Psoas muscle (tissue), 8 donors: ENCODE results near the gene BCAR3. TPM values are rescaled to one million over a fixed set of nuclear protein-coding genes. Genes with fewer than 3 reads are reported as not detected.
A peak's percentile ranks its signal among the peaks of the same experiment; 100 is the strongest.

Experiments
- ATAC-seq, 4 donors: fragments of 200-7000 bp; cut with Tn5 transposase; one replicate each; pipeline ENCODE4 v1.9.1; 2020; ENCODE audit warnings: moderate library complexity in 3 of 4, mild to moderate bottlenecking in 2 of 4
- DNase-seq, 2 donors: peaks; one replicate each; pipeline ENCODE4 v3.0.0-alpha.2; 2020
- H3K27ac ChIP-seq: fragments of 200-600 bp; one replicate; pipeline ENCODE4 v1.8.0; 2022
- H3K27me3 ChIP-seq, 3 donors: fragments of 200-600 bp in 1 of 3; one replicate each; pipeline versions ENCODE4 v1.6.1 to v1.8.0; 2013 to 2022; ENCODE audit warnings: low read length in 2 of 3, mild to moderate bottlenecking in 2 of 3, moderate library complexity in 1 of 3; ENCODE audit not compliant: insufficient read depth in 3 of 3
- H3K36me3 ChIP-seq, 2 donors: fragments of 200-600 bp in 1 of 2; one replicate each; pipeline versions ENCODE4 v1.6.1 to v1.8.0; 2013 to 2022; ENCODE audit warnings: low read depth in 1 of 2, mild to moderate bottlenecking in 1 of 2, moderate library complexity in 1 of 2; ENCODE audit not compliant: insufficient read depth in 1 of 2
- H3K4me1 ChIP-seq: fragments of 200-600 bp; one replicate; pipeline ENCODE4 v1.8.0; 2022
- H3K4me3 ChIP-seq: fragments of 200-600 bp; one replicate; pipeline ENCODE4 v1.8.0; 2022; ENCODE audit warnings: mild to moderate bottlenecking
- H3K9me3 ChIP-seq: fragments of 200-600 bp; one replicate; pipeline ENCODE4 v1.8.0; 2022
- WGBS, 3 donors: extraction: QIAGEN DNeasy Blood & Tissue Kit; methylation state at CpG; one replicate each; pipeline versions ENCODE4 v1.1.6 to v1.1.7; 2013; 5-methylcytosine and 5-hydroxymethylcytosine counted together
- intact Hi-C, 2 donors: fragments of 100-400 bp; cut with DNase I; formaldehyde crosslinking; loops; one replicate each; pipeline versions ENCODE4 v1.11.0 to v1.14.2; 2022
- polyA plus RNA-seq, 3 donors: library from polyadenylated mRNA; stranded (reverse); fragments of 200-250 nt; gene quantifications; one replicate each; pipeline ENCODE4 v1.2.3, GENCODE V29; 2013
- total RNA-seq, 4 donors: library from RNA; stranded (reverse); fragmentation: NEBNext Ultra II Directional in 2 of 4; extraction: Animal tissue kit (Norgen Biotek cat#: 25700) in 2 of 4; gene quantifications; one replicate each; pipeline versions ENCODE4 v1.2.1 to v1.2.4, GENCODE V29; 2021 to 2023
- TF ChIP-seq, protein P1 (sequence below): fragments of 200-600 bp; IDR thresholded peaks from one replicate; pipeline ENCODE4 v1.8.0; 2022; ENCODE audit warnings: antibody characterized with exemption
- donor health status: healthy with polysubstance abuse.
- donor health status: DM: no; HTN: no; CAD: no; lungs with moderate emphysema.
- donor health status: Bipolar disorder and iron deficiency.
- donor health status: healthy.
- donor health status: DM: yes; HTN: yes; CAD: no.
- donor health status: DM: no; HTN: no; CAD: no.
- donor health status: DM: no; HTN: no; CAD: no.
- donor health status: DM: yes; HTN: yes; CAD: no.

BCAR3 gene
- total and polyA plus RNA-seq, 7 donors = 15.8 to 64.1 (median 18.4) TPM

DNA sequence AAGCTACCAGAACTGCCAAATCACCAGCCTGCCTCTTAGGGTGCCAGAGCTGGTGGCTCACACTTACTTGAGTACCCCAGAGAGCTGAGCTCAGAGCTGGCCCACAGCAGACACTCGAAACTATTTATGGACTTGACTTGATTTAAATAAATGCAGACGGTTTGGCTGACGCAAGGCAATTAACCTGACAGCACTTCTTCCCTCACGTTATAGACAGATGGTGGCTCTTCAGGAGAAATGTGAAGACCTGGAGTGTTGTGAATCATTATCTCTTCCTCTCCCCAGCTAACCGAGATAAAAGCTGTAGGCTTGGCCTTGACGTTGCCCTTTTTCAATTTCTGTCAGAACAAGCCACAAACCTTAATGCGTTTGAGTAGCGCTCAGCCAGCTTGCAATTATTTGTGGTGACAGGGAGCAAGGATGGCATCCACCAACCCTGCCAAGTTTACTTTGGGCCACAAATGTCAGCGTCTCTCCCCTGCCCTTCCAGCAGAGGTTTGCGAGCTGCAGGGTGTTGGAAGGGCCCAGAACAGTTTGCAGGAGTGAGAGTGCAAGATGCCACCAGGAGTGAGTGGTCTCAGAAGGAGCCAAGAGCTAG, 34.0 kb upstream of the BCAR3 start:
- peak; percentile 64 to 81 (median 72) for ATAC-seq
- no peak for DNase-seq
- 21 to 36% (median 26%) methylated on average over 10 of the region's 10 CpGs for WGBS, 3 donors
- Histone ChIP-seq H3K36me3 (no peaks in the 10 kb centered on the region), H3K4me1 (peaks cover 14% of the 10 kb centered on the region), H3K4me3 (peak overlapping the region; percentile 11), H3K27ac (peak overlapping the region; percentile 41), H3K27me3 (no peaks in the 10 kb centered on the region), H3K9me3 (no peaks in the 10 kb centered on the region)
- TF ChIP-seq, protein P1, sequence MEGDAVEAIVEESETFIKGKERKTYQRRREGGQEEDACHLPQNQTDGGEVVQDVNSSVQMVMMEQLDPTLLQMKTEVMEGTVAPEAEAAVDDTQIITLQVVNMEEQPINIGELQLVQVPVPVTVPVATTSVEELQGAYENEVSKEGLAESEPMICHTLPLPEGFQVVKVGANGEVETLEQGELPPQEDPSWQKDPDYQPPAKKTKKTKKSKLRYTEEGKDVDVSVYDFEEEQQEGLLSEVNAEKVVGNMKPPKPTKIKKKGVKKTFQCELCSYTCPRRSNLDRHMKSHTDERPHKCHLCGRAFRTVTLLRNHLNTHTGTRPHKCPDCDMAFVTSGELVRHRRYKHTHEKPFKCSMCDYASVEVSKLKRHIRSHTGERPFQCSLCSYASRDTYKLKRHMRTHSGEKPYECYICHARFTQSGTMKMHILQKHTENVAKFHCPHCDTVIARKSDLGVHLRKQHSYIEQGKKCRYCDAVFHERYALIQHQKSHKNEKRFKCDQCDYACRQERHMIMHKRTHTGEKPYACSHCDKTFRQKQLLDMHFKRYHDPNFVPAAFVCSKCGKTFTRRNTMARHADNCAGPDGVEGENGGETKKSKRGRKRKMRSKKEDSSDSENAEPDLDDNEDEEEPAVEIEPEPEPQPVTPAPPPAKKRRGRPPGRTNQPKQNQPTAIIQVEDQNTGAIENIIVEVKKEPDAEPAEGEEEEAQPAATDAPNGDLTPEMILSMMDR = no peak
- intact Hi-C loops = loop anchor here in 1 of 2 donors (5.0 kb wide), 1 partner anchor 1502 kb away; no protein-coding TSS in a partner anchor

DNA sequence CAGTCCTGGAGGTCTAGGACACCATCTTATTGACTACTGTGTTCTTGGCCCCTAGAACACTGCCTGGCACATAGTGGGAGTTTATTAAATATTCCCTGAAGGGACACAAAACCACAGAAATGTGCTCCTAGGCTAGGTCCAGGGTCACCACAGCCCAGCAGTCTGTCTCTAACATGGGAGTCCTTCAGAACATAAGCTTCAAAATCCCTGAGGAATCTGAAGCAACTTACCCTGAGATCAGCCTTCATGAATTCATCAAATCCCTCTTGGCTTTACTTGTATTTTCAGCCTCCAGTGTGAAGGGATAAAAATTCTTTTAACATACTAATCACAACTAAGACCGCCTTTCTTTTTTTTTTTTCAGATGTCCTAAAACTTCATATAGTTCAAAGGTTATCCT, 32.7 kb upstream of the BCAR3 start:
- H3K36me3 ChIP-seq = no peaks in the 10 kb centered on the region
- peaks cover 14% of the 10 kb centered on the region for H3K4me1 ChIP-seq
- no peaks in the 10 kb centered on the region for H3K9me3 ChIP-seq
- ATAC-seq = no peak
- TF ChIP-seq, protein P1 = no peak
- no peak for DNase-seq
- 83 to 93% (median 88%) methylated on average over 1 of the region's 1 CpG for WGBS, 3 donors
- no peak overlapping the region for H3K4me3 ChIP-seq
- no peak overlapping the region for H3K27ac ChIP-seq
- intact Hi-C loops = no loop called here
- no peaks in the 10 kb centered on the region for H3K27me3 ChIP-seq

DNA sequence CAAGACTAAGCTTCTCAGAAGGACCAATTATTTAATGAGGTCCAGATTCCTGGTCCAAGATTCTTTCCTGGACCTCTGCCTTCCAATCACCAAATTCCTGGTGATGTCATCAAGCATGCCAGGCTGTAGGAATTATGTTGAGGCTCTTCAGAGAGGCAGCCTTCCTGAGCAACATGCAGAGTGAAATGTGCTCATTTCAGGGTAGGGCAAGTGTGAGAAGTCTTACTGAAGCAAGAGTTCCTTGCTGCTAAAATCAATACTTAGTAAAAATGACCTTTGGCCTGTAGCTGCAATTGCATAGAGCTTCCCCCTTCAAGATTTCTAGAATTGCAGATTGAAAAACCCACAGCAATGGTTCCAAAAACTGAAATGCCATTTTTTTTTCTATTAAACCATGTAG, 31.7 kb upstream of the BCAR3 start:
- H3K36me3 ChIP-seq = no peaks in the 10 kb centered on the region
- DNase-seq (no peak), ATAC-seq (no peak)
- H3K27ac ChIP-seq = no peak overlapping the region
- no peaks in the 10 kb centered on the region for H3K9me3 ChIP-seq
- intact Hi-C loops = no loop called here
- H3K27me3 ChIP-seq = no peaks in the 10 kb centered on the region
- H3K4me3 ChIP-seq = no peak overlapping the region
- peaks cover 14% of the 10 kb centered on the region for H3K4me1 ChIP-seq
- TF ChIP-seq, protein P1 = no peak

DNA sequence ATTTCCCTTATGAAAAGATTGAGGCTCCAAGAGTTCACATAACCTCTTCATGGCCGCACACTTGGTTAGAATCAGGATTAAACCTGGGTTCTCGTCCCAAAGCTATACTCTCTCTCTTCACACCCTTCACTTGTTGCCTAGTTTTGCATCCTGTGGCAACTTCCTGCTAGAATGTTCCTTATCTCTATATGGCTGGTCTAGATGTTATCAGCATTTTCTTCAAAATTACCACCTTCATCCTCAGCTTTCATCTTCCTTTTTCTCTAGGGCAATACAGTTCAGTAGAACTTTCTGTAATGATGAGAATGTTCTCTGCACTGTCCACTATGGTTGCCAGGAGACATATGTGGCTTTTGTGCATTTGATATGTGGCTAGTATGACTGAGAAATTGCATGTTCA, 31.1 kb upstream of the BCAR3 start:
- Histone ChIP-seq H3K27ac (no peak overlapping the region), H3K27me3 (no peaks in the 10 kb centered on the region), H3K4me3 (no peak overlapping the region), H3K4me1 (peaks cover 14% of the 10 kb centered on the region), H3K9me3 (no peaks in the 10 kb centered on the region), H3K36me3 (no peaks in the 10 kb centered on the region)
- DNase-seq = no peak
- 86 to 98% (median 98%) methylated on average over 2 of the region's 2 CpGs for WGBS, 3 donors
- intact Hi-C loops = no loop called here
- no peak for ATAC-seq
- TF ChIP-seq, protein P1 = no peak
